Activated naive CD8-positive, alpha-beta T cell treated with anti-CD3 and anti-CD28 coated beads for 36 hours (primary cell): Measurements from ENCODE around the gene DPY19L1. TPM values are rescaled to one million over a fixed set of nuclear protein-coding genes. Genes with fewer than 3 reads are reported as not detected.
"Not testable (repeated sequence)": the region's sequence is repeated elsewhere in the genome, so short reads cannot be mapped to it uniquely, and the experiment has no call there.

ENCODE experiments used
- DNase-seq: peaks from one replicate; pipeline ENCODE4 v3.0.0; 2021
- H3K27ac Mint-ChIP-seq: one replicate; pipeline ENCODE4 v1.8.0; 2022; ENCODE audit warnings: mild to moderate bottlenecking, moderate library complexity, mixed read lengths
- H3K27me3 Mint-ChIP-seq: one replicate; pipeline ENCODE4 v1.8.0; 2022; ENCODE audit warnings: mild to moderate bottlenecking, mixed read lengths
- H3K36me3 Mint-ChIP-seq: one replicate; pipeline ENCODE4 v1.8.0; 2021; ENCODE audit warnings: mild to moderate bottlenecking, mixed read lengths
- H3K4me1 Mint-ChIP-seq: one replicate; pipeline ENCODE4 v1.8.0; 2021; ENCODE audit warnings: mixed read lengths
- H3K4me3 Mint-ChIP-seq: one replicate; pipeline ENCODE4 v1.8.0; 2022; ENCODE audit warnings: mild to moderate bottlenecking, moderate library complexity, mixed read lengths
- H3K9me3 Mint-ChIP-seq: one replicate; pipeline ENCODE4 v1.8.0; 2022; ENCODE audit warnings: mixed read lengths
- total RNA-seq, 2 experiments: library from RNA; stranded (reverse); gene quantifications; one replicate each; pipeline ENCODE4 v1.2.3, GENCODE V29; 2021

Gene DPY19L1
- total RNA-seq, 2 experiments from 2014 or later: 5.3 to 6.3 TPM

DNA sequence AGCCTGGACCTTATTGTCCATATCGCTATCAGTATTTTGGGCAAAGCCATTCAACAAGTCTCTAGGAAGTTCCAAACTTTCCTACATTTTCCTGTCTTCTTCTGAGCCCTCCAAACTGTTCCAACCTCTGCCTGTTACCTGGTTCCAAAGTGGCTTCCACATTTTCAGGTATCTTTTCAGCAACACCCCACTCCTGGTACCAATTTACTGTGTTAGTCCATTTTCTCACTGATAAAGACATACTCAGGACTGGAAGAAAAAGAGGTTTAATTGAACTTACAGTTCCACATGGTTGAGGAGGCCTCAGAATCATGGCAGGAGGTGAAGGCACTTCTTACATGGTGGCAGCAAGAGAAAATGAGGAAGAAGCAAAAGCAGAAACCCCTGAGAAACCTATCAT, 153.4 kb downstream of the DPY19L1 start:
- not testable (repeated sequence) for H3K4me1 Mint-ChIP-seq, H3K4me3 Mint-ChIP-seq, H3K36me3 Mint-ChIP-seq, DNase-seq, H3K27ac Mint-ChIP-seq, H3K27me3 Mint-ChIP-seq
- H3K9me3 Mint-ChIP-seq: peaks cover 11% of the 10 kb centered on the region

DNA sequence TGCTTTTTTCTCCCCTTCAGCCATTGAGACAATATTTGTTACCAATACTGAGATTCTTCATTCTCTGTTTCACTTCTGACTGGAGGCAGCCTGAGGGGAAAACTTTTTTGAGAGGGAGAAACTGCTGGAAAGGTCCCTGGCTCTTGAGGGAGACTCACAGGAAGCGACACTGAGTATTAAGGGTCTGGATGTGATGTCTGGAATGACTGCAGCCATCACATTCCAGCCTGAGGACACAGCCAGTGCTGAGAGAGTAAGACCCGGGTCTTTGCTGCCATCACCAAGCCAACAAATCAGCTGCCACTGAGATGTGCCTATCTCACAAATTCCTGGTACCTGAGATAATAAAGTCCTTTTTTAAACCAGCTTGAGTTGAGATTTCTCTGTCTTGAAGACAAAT, 157.4 kb downstream of the DPY19L1 start:
- Mint-ChIP-seq H3K27ac (no peak overlapping the region), H3K4me1 (no peaks in the 10 kb centered on the region), H3K36me3 (no peaks in the 10 kb centered on the region), H3K9me3 (peaks cover 11% of the 10 kb centered on the region), H3K4me3 (no peak overlapping the region), H3K27me3 (peaks cover 3% of the 10 kb centered on the region)
- no peak for DNase-seq

DNA sequence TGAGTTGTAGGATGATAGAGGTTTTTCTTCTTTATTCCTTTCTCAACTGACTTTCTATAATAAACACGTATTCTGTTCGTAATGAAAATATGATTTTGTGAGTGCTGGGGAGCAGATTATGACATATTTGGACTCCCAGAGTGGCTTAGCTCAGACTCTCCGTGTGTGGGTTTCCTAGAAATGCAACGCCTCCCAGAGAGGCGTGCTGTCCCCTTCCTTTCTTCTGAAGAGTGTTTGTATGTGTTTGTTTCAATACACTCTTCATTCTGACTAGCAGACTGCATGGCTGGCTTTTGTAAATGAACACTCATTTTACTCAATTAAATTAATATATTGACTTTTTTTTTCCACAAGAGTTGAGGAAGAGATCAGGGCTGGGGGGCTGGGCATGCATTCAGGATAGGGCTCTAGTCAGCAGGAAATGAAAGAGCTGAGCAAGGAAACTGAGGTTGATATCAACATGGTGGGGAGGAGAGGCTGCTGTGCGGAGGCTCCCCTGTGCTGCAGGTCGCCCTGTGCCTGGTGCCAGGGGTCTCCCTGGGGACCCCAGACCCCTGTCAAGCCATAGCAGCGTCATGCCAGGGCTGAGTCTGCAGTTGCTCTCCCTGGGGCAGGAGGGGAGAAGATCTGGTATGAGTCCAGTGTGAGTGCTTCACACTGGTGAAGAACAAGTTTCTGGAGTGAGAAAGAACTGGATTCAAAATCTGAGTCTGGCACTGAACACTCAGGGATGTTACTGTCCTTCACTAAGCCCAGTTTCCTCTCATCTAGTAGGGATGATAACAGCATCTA, 158.1 kb downstream of the DPY19L1 start:
- H3K27ac Mint-ChIP-seq, H3K4me3 Mint-ChIP-seq, H3K4me1 Mint-ChIP-seq, H3K27me3 Mint-ChIP-seq, DNase-seq, H3K36me3 Mint-ChIP-seq: not testable (repeated sequence)
- peaks cover 10% of the 10 kb centered on the region for H3K9me3 Mint-ChIP-seq

Other genes starting within 250 kb of the DPY19L1 start
- under 1 TPM in 1 of 2 experiments, not detected in 1; 0.12 TPM for gene TBX20, start 216.6 kb upstream of the DPY19L1 start, total RNA-seq